ENCODE results near the gene KLHL15.

The KLHL15 gene

GRCh38 chrX:24017674-24018073 is 9.3 kb downstream of the KLHL15 start:
- no peak overlapping the region for H3K4me3 ChIP-seq (replicated peaks in 1 of 2; ENCODE audit: low read depth in 2 of 2, low read length in 2 of 2)
- DNase-seq (ENCODE audit: low read depth in 2 of 2) = no peak
- no peak for TF ChIP-seq CTCF (IDR thresholded peaks at IDR 0.05; ENCODE audit: low read depth, low read length)

GRCh38 chrX:24014388-24015018 is 12.5 kb downstream of the KLHL15 start:
- H3K4me3 ChIP-seq (replicated peaks in 1 of 2; ENCODE audit: low read depth in 2 of 2, low read length in 2 of 2) = no peak overlapping the region
- peak in 1 of 2 donors; percentile 6 for DNase-seq (ENCODE audit: low read depth in 2 of 2)
- no peak for TF ChIP-seq CTCF (IDR thresholded peaks at IDR 0.05; ENCODE audit: low read depth, low read length)

- TF ChIP-seq CTCF (IDR thresholded peaks at IDR 0.05; ENCODE audit: low read depth, low read length) = no peak
- no peak overlapping the region for H3K4me3 ChIP-seq (replicated peaks in 1 of 2; ENCODE audit: low read depth in 2 of 2, low read length in 2 of 2)
- DNase-seq (ENCODE audit: low read depth in 2 of 2) = no peak
Observed at GRCh38 chrX:24012266-24012665, 14.7 kb downstream of the KLHL15 start.

- TF ChIP-seq CTCF (IDR thresholded peaks at IDR 0.05; ENCODE audit: low read depth, low read length) = no peak
- no peak for DNase-seq (ENCODE audit: low read depth in 2 of 2)
Observed at GRCh38 chrX:24005867-24006266, 21.1 kb downstream of the KLHL15 start.

GRCh38 chrX:24005028-24005427 is 22.0 kb downstream of the KLHL15 start:
- no peak overlapping the region for H3K4me3 ChIP-seq (replicated peaks in 1 of 2; ENCODE audit: low read depth in 2 of 2, low read length in 2 of 2)
- TF ChIP-seq CTCF (IDR thresholded peaks at IDR 0.05; ENCODE audit: low read depth, low read length) = no peak
- no peak for DNase-seq (ENCODE audit: low read depth in 2 of 2)

More at GRCh38 chrX:24005867-24006266, 21.1 kb downstream of the KLHL15 start:
- no peak overlapping the region for H3K4me3 ChIP-seq (replicated peaks in 1 of 2; ENCODE audit: low read depth in 2 of 2, low read length in 2 of 2)

- no peak overlapping the region for H3K4me3 ChIP-seq (replicated peaks in 1 of 2; ENCODE audit: low read depth in 2 of 2, low read length in 2 of 2)
- no peak for TF ChIP-seq CTCF (IDR thresholded peaks at IDR 0.05; ENCODE audit: low read depth, low read length)
- DNase-seq (ENCODE audit: low read depth in 2 of 2) = no peak
Observed at GRCh38 chrX:24002792-24003191, 24.2 kb downstream of the KLHL15 start.

GRCh38 chrX:24002167-24002566 is 24.8 kb downstream of the KLHL15 start:
- TF ChIP-seq CTCF (IDR thresholded peaks at IDR 0.05; ENCODE audit: low read depth, low read length) = no peak
- H3K4me3 ChIP-seq (replicated peaks in 1 of 2; ENCODE audit: low read depth in 2 of 2, low read length in 2 of 2) = no peak overlapping the region
- DNase-seq (ENCODE audit: low read depth in 2 of 2) = no peak
